K562 (cell line): Measurements from ENCODE around the gene DAP. TPM values are rescaled to one million over a fixed set of nuclear protein-coding genes. Genes with fewer than 3 reads are reported as not detected.

ENCODE experiments used
- ATAC-seq: fragments of 200-7000 bp; cut with Tn5 transposase; 3 replicates; pipeline ENCODE4 v1.9.1; 2020; ENCODE audit warnings: moderate library complexity
- BruUV-seq: library from RNA; stranded (reverse); fragments of 400-500 nt; replicated peaks from 2 replicates; lab custom pipeline; 2021; lab: Mats Ljungman, UMichigan
- CTCF ChIA-PET: fragments of 300-600 bp; formaldehyde crosslinking; extraction: SDS; loops from one replicate; lab custom pipeline; 2021; ENCODE audit warnings: low intra/inter-chr PET ratio; lab: Yijun Ruan, JAX
- POLR2A ChIA-PET: fragments of 300-600, 350-650 bp; sonication (Branson Sonifier 250); formaldehyde crosslinking; extraction: SDS; loops from one replicate; lab custom pipeline; 2021; ENCODE audit warnings: antibody characterized with exemption, inconsistent platforms; lab: Yijun Ruan, JAX
- DNase-seq, 4 experiments: peaks; one replicate each; pipeline versions ENCODE4 v3.0.0 to v3.0.0-alpha.2; 2011 to 2018; ENCODE audit warnings: low spot score in 3 of 4, mixed read lengths in 3 of 4; ENCODE audit errors: extremely low read depth in 1 of 4
- FAIRE-seq: peaks from 2 replicates; lab custom pipeline; 2011; peaks lifted over from hg19 to GRCh38; lab: Jason Lieb, UNC
- H2AFZ ChIP-seq: 2 replicates; pipeline ENCODE4 v1.6.0; 2011; ENCODE audit warnings: low read depth, low read length, control low read depth, inconsistent platforms
- H3K27ac ChIP-seq: fragments of 200-600 bp; 3 replicates; pipeline ENCODE4 v1.8.0; 2011; ENCODE audit warnings: low read depth, mild to moderate bottlenecking, control low read depth, inconsistent platforms, low read length, moderate library complexity, mixed read lengths; ENCODE audit errors: extremely low read depth
- H3K27me3 ChIP-seq, 2 experiments: fragments of 300-600 bp in 1 of 2; 2 replicates in 1 of 2; 3 replicates in 1 of 2; pipeline versions ENCODE4 v1.6.0 to v1.8.0; 2011; ENCODE audit warnings: inconsistent platforms in 2 of 2, low read length in 2 of 2, mild to moderate bottlenecking in 1 of 2, mixed read lengths in 1 of 2, moderate library complexity in 1 of 2; ENCODE audit not compliant: control insufficient read depth in 2 of 2, insufficient read depth in 2 of 2
- H3K36me3 ChIP-seq: fragments of 300-600 bp; 3 replicates; pipeline ENCODE4 v1.8.0; 2011; ENCODE audit warnings: mild to moderate bottlenecking, low read length, inconsistent platforms; ENCODE audit not compliant: control insufficient read depth, insufficient read depth
- H3K4me1 ChIP-seq, 2 experiments: fragments of 200-600 bp in 1 of 2; replicated peaks in 1 of 2; 2 replicates in 1 of 2; 3 replicates in 1 of 2; pipeline versions ENCODE4 v1.5.1 to v1.8.0; 2011; ENCODE audit warnings: inconsistent platforms in 2 of 2, low read length in 2 of 2, mild to moderate bottlenecking in 1 of 2, mixed read lengths in 1 of 2, moderate library complexity in 1 of 2; ENCODE audit not compliant: control insufficient read depth in 2 of 2, insufficient read depth in 2 of 2
- H3K4me2 ChIP-seq: 2 replicates; pipeline ENCODE4 v1.6.1; 2011; ENCODE audit warnings: low read length, control low read depth, inconsistent platforms, mixed read lengths; ENCODE audit not compliant: insufficient read depth
- H3K4me3 ChIP-seq: fragments of 200-600 bp; sonication (generic), shearing (Covaris generic); 2 replicates; pipeline ENCODE4 v1.5.1; 2016; ENCODE audit warnings: control low read depth, inconsistent platforms
- H3K79me2 ChIP-seq: fragments of 200-600 bp; 3 replicates; pipeline ENCODE4 v1.8.0; 2011; ENCODE audit warnings: low read length, inconsistent platforms; ENCODE audit not compliant: control insufficient read depth, insufficient read depth
- H3K9ac ChIP-seq, 2 experiments: 2 replicates each; pipeline versions ENCODE4 v1.6.0 to v1.6.1; 2011; ENCODE audit warnings: low read depth in 2 of 2, low read length in 2 of 2, control low read depth in 1 of 2, inconsistent platforms in 1 of 2, mild to moderate bottlenecking in 1 of 2, mixed read lengths in 1 of 2; ENCODE audit not compliant: insufficient read depth in 1 of 2
- H3K9me1 ChIP-seq: one replicate; pipeline ENCODE4 v1.6.0; 2011; ENCODE audit warnings: inconsistent platforms, mild to moderate bottlenecking, low read length, moderate library complexity; ENCODE audit not compliant: control insufficient read depth, insufficient read depth
- H3K9me3 ChIP-seq: replicated peaks from 2 replicates; pipeline ENCODE4 v1.5.1; 2011; ENCODE audit warnings: low read depth, low read length, inconsistent platforms; ENCODE audit not compliant: control insufficient read depth, insufficient read depth
- H4K20me1 ChIP-seq: replicated peaks from 2 replicates; pipeline ENCODE4 v1.6.1; 2011; ENCODE audit warnings: low read length, inconsistent platforms, mixed read lengths; ENCODE audit not compliant: control insufficient read depth, insufficient read depth
- ARID3A ChIP-seq: IDR thresholded peaks from 2 replicates; pipeline ENCODE4 v1.6.1; 2012; ENCODE audit warnings: low read depth, low read length, improper control_type of control experiment, borderline replicate concordance
- DIDO1 ChIP-seq: fragments of 450-650 bp; IDR thresholded peaks from 2 replicates; pipeline ENCODE4 v1.6.1; 2016; ENCODE audit warnings: low read depth, missing biosample characterization, missing genetic modification characterization
- ZC3H8 ChIP-seq: fragments of 450-650 bp; IDR thresholded peaks from 2 replicates; pipeline ENCODE4 v1.6.1; 2017
- ZNF165 ChIP-seq: fragments of 250-450 bp; sonication (Bioruptor Pico); IDR thresholded peaks from 2 replicates; pipeline ENCODE4 v1.4.0; 2020; ENCODE audit warnings: borderline replicate concordance
- ZNF324 ChIP-seq: fragments of 250-450 bp; sonication (Bioruptor Pico); IDR thresholded peaks from 2 replicates; pipeline ENCODE4 v1.4.0; 2020; ENCODE audit warnings: mild to moderate bottlenecking
- WGBS: fragments of 100-300 bp; shearing (Covaris generic); methylation state at CpG from one replicate; pipeline ENCODE4 v1.1.6; 2016; ENCODE audit warnings: low coverage, mixed read lengths; ENCODE audit not compliant: insufficient coverage; ENCODE audit errors: missing lambda C conversion rate; 5-methylcytosine and 5-hydroxymethylcytosine counted together
- in situ Hi-C: fragments of 300-500 bp; cut with MboI; formaldehyde crosslinking; loops from 4 replicates; pipeline ENCODE4 v1.15.0; 2018; ENCODE audit warnings: inconsistent platforms, mixed read lengths
- intact Hi-C: fragments of 100-400 bp; cut with micrococcal nuclease; formaldehyde crosslinking; loops from 2 replicates; pipeline ENCODE4 v1.14.2; 2022
- polyA plus RNA-seq, 8 experiments: library from polyadenylated mRNA; depleted of rRNA in 4 of 8; stranded (reverse) in 5 of 8; unstranded in 3 of 8; fragments of >200 nt; fragmentation: Nextera tagmentation in 2 of 8; fragmentation: Illumina TruSeq in 1 of 8; extraction: Ambion mirVana in 2 of 8; extraction: Trizol in 1 of 8; gene quantifications; 2 replicates each; pipeline versions ENCODE4 v1.2.1 to v1.2.3, GENCODE V29; 2011 to 2014; ENCODE audit warnings: inconsistent platforms in 1 of 8, missing spikeins in 1 of 8
- total RNA-seq, 7 experiments: library from RNA; depleted of rRNA in 6 of 7; stranded (reverse); fragments of >200 nt in 6 of 7; fragmentation: Illumina TruSeq in 2 of 7; extraction: Trizol in 2 of 7; gene quantifications; 2 replicates each; pipeline versions ENCODE4 v1.2.1 to v1.2.3, GENCODE V29; 2011 to 2021; ENCODE audit warnings: low replicate concordance in 1 of 7

The DAP gene
- total and polyA plus RNA-seq, 9 of the 15 experiments (the other 6 are each of a cell fraction or from before 2014, with no cell fraction given) = 14.1 to 151 (median 34.5) TPM

GRCh38 chr5:10684303-10685086 lies 76.5 kb downstream of the DAP start:
- Histone ChIP-seq H2AFZ (no peak overlapping the region), H3K9me3 (no peaks in the 10 kb centered on the region), H3K4me3 (no peak overlapping the region), H3K4me1 (peaks cover 3 to 9% of the 10 kb centered on the region in 2 experiments; a peak in 4 of 5 replicates), H3K27me3 (no peaks in the 10 kb centered on the region), H3K9ac (no peak overlapping the region), H3K9me1 (peaks cover 6% of the 10 kb centered on the region), H3K36me3 (peaks cover 65% of the 10 kb centered on the region; the same call in 2 of the 3 replicates), H4K20me1 (peaks cover 13% of the 10 kb centered on the region), H3K4me2 (no peak overlapping the region)
- ChIA-PET CTCF (no interaction called here), POLR2A (interaction anchor here (0.6 to 0.7 kb wide), 2 partner anchors 10 to 200 kb away, joined by 3 to 4 read pairs; no protein-coding TSS in a partner anchor)
- BruUV-seq = no TSS peak
- ATAC-seq (no peak), FAIRE-seq (no peak)
- WGBS = 86% methylated on average over 11 of the region's 11 CpGs
- TF ChIP-seq ZNF324 (CRISPR knock-in tag) (no peak), ZC3H8 (no peak), DIDO1 (tag) (no peak), ZNF165 (CRISPR knock-in tag) (no peak), ARID3A (no peak)
- TF ChIP-seq, all 486 proteins: peak for 0
- in situ Hi-C loops (no loop called here), intact Hi-C loops (no loop called here)
- Histone ChIP-seq H3K79me2 (0 out of 3 replicates have a peak, but pooled peaks cover 1% of the 10 kb centered on the region), H3K27ac (no peak overlapping the region)
- DNase-seq = peak in 1 of 4 experiments; percentile 40
